Stimulated activated CD8-positive, alpha-beta memory T cell treated with anti-CD3 and anti-CD28 coated beads, Interleukin-7, amount 100 ng/mL, for 1 hour (primary cell): ENCODE results near the gene TNFRSF1A.

ENCODE experiments used
- DNase-seq, 2 donors: peaks; one replicate each; pipeline ENCODE4 v3.0.0-alpha.2; 2020; ENCODE audit warnings: low read depth in 2 of 2

TNFRSF1A gene

GRCh38 chr12:6374028-6374785 is 32.3 kb upstream of the TNFRSF1A start:
- no peak for DNase-seq

DNA sequence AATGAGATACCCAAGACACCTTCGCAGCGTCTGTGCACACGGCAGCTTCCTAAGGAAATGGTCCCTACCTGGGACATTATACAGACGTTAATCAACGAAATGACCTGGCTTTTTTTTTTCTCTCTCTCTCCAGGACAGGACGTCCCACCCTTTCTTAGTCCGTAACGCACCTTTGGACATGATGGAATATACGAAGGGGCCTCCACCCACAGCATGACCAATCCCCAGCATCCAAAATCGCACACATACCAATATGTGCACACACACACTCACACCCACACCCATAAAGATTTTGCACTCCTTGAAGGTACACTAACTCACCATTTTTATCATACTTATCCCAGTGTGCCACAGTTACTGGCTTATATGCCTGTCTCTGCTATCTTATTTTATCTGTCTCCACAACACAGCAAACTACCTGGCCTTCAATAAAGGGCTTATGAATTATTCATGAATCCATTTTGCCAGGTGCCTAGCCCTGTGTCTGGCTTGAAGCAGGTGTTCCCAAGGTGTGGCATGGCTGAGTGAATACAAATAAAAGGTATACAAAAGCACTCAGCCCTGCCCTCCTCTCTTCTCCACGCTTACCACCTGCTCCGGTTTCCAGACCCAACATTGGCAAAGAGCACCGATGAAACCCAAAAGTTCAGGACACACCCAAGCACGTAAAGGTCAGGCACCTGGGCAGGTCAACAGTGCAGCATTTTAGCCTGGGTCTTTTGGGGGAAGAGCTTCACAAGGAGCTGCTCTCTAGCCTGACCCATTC is 31.3 kb upstream of the TNFRSF1A start:
- no peak for DNase-seq

DNA sequence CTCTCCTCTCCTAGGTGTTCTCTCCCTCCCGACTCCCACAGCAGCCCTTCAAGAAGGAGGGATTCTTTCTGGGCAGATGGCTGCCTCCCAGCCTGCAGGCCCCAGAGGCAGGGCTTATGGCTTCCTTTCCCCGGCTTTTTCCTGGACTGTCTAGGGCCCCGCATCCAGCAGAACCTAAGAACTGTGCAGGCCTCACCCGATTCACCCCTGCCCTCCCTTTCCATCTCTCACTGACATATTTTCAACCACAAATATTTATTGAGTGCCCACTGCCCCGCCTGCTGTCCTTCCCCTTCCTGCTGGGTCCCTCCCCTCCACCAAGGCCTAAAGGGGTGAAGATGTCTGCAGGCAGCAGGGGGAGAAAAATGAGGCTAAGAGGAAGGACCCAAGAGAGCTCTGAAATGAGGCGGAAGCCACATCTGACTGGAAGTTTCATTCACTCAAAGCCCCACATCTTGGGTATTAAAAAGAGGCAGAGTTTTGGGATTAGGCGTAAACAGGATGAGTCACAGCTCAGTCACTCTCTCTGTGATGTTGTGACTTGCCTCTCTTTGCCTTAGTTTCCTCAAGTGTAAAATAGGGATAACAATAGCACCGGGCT is 30.6 kb upstream of the TNFRSF1A start:
- no peak for DNase-seq

DNA sequence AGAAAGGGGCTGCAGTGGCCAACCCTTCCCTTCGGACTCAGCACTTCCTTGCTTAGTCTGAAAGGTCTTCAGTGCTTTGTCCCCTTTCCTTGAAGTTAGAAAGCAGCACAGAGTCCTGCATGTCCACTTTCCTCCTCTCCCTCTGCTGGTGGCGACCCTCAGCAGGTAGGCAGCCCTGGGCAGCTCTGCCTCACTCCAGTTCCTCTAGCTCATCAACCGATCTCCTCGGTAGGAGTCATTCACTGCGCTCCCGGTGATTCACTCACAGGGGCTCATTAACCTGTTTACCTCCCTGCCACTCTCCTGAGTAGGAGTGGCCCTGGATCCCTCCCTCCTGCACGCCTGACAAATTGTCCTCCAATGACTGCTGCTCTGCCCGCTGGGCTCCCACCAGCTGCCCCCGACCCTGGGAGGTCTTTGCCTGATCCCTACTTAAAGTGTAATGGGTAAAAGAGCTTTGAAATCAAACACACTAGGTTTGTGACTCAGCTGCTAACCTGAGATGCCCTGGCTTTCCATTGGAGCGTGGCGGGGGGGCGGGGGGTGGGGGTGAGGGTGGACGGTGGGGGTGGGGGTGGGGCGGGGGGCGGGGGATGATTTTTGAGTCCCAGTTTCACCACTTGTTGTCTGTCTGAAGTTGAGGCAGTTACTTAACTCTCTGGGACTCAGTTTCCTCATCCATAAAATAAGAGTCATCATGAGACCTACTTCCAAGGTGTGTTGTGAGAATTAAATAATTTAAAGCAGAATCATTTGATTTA is 29.3 kb upstream of the TNFRSF1A start:
- no peak for DNase-seq

DNA sequence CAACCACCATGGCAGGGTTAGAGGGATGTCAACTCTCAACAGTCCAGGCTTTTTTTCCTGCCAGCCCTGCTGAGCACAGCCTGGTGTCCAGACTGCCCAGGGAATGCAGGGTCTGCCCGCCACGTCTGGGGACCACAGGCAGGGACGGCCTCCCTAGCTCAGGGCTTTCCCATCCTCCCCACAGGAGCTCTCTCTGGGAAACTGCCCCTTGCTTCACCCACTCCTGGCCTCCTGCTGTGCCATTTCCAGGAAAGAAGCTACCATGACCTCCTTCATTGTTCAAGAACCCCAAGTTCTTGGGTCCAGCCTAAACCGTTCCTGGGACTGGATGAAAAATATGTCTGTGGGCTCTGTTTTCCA is 28.7 kb upstream of the TNFRSF1A start:
- DNase-seq = no peak

- DNase-seq = no peak
These were observed 28.2 kb upstream of the TNFRSF1A start for GRCh38 chr12:6369916-6370575.

- no peak for DNase-seq
These were observed 27.1 kb upstream of the TNFRSF1A start for GRCh38 chr12:6368906-6369525.

- no peak for DNase-seq
These were observed 26.4 kb upstream of the TNFRSF1A start for GRCh38 chr12:6367969-6368892.

DNA sequence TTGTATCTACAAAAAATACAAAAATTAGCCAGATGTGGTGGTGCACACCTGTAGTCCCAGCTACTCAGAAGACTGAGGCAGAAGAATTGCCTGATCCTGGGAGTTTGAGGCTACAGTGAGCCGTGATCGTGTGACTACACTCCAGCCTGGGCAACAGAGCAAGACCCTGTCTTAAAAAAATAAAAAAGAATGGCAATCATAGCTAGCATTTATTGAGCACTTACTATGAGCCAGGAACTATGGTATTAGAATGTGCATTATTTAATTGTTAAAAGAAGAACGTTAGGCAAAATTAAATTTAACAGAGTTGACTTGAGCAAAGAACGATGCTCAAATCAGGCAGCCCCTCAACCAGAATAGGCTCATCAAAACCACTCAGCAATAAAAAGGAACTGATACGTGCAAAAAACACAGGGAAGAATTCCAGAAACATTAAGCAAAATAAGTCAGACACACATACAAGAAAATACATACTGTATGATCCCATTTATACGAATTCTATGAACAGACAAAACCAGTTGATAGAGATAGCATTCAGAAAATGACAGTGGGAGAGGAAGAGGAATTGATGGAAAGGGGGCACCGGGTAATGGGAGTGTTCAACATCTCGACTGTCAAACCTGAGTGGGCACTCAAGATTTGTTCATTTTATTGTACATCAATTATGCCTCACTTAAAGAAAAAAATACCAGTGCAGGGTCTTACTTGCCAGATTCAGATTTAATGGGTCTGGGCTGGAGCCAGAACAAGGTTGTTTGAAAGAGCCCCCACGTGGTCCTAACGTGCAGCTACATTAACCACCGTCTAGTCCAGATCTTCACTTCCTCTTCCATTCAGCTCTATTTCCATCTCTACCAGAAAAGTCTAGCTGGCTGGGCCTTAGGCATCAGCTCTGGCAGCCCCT is 25.4 kb upstream of the TNFRSF1A start:
- DNase-seq = no peak

- no peak for DNase-seq
These were observed 22.1 kb upstream of the TNFRSF1A start for GRCh38 chr12:6364044-6364374.

- DNase-seq = peak; percentile 44 to 45
These were observed 21.6 kb upstream of the TNFRSF1A start for GRCh38 chr12:6363330-6364043.

DNA sequence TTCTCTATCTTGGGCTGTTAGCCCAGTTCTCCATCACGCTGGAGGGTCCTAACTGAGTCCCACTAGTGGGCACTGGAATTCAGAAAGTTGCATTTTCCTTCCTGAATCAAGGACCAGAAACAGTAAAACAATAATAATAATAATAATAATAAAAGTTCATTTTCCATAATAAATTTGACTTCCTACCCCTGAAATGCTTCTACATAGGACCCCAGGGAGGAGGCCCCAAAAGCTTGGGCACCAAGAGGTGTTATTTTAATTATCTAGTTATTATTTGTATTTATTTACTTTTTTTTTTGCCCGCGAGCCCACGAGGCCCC is 21.1 kb upstream of the TNFRSF1A start:
- DNase-seq = no peak

DNA sequence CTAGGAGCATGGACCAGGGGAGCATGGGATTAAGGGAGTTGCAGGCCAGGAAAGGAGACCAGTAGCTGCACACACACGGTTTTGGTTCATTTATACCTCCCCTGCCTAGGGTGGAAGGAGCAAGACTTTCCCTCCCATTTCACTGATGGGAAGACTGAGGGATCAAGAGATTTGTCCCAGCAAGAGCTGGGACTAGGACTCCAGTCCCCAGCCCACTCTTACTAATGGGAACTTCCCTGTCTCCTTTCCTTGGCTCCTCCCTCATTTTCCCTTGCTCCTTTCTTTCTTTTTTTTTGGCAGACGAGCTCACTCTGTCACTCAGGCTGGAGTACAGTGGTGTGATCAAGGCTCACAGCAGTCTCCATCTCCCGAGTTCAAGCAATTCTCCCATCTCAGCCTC is 20.5 kb upstream of the TNFRSF1A start:
- DNase-seq = no peak

GRCh38 chr12:6361834-6362233 is 20.0 kb upstream of the TNFRSF1A start:
- DNase-seq = no peak

DNA sequence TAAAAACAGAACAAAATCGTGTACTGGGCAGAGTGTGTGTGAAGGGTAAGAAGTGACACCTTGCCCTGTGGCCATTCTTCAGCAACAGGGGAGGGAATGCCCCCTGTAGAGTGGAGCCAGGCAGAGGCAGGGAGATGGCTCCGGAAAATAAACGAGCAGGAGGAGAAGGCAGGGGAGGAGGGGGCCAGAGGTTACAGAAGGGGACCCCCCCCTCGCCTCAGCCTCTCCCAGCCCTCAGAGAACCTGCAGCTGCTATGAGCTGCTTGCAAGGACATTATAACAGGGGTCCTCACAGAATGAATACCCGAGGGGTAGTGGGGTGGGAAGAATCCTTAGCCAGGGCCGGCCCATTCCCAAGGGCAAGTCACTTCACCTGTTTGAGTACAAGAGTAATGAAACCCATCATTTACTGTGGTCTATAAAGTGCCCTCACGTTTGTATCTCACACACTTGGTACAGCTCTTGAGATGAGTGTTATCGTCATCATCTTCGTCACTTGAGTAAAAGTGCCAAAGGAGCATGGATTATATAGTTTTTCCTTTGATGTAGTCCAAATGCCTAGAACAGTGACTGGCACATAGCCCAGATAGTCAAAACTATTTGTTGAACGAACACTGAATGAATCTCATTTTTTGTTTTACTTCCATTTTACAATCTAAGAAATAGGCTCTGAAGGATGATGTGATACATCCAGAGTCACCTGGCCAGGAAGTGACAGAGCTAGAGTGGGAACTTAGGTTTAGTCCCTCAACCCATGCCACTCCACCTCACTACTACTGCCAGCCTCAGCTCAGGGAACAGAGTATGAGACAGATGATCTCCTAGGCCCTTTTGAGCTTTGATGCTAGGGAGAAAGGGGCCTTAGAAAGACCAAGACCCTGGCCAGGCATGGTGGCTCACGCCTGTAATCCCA is 19.0 kb upstream of the TNFRSF1A start:
- DNase-seq = no peak

- no peak for DNase-seq
These were observed 18.2 kb upstream of the TNFRSF1A start for GRCh38 chr12:6360080-6360571.

- no peak for DNase-seq
These were observed 17.0 kb upstream of the TNFRSF1A start for GRCh38 chr12:6358881-6359280.
